ENCODE results near the gene EDN1.

DNA sequence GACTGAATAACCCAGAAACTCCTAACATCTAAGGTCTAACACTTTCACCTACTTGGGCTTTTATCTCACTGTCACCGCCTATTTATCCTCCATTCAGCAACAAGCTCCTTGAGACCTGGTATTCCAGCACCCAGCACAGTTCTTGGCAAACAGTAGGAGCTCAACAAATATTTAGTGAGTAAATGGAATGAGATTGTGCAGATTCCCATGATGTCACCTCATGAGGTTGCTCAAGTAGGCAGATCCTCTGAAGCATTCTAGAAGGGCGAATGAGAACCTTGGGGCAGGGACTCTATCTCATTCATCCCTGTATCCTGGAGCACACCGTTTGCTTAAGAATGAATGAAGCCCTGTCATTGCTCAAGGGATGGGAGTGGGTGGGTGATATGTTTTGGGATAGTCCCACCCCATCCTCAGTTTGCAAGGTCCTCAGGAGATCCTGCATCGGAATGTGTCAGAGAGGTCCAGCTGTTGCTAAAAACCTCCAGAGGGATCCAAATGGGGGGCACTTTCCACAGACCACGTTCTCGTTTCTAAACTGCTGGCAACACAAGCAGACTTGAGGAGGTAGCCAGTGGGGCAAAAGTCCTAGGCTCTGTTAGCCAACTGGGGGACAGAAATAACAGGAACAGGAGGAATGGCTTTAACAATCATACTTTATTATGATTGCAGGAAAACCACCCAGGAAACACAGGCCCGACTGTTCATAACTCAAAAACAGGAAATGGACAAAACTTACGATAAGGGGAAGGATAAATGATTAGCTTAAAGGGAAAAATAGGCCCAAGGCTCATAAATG is 42.0 kb downstream of the EDN1 start:
- TF ChIP-seq, protein P1, sequence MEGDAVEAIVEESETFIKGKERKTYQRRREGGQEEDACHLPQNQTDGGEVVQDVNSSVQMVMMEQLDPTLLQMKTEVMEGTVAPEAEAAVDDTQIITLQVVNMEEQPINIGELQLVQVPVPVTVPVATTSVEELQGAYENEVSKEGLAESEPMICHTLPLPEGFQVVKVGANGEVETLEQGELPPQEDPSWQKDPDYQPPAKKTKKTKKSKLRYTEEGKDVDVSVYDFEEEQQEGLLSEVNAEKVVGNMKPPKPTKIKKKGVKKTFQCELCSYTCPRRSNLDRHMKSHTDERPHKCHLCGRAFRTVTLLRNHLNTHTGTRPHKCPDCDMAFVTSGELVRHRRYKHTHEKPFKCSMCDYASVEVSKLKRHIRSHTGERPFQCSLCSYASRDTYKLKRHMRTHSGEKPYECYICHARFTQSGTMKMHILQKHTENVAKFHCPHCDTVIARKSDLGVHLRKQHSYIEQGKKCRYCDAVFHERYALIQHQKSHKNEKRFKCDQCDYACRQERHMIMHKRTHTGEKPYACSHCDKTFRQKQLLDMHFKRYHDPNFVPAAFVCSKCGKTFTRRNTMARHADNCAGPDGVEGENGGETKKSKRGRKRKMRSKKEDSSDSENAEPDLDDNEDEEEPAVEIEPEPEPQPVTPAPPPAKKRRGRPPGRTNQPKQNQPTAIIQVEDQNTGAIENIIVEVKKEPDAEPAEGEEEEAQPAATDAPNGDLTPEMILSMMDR (IDR thresholded peaks at IDR 0.05; ENCODE audit: borderline replicate concordance, extremely low read depth, low read length, poor library complexity, severe bottlenecking): no peak
- no peak for TF ChIP-seq EZH2 (IDR thresholded peaks at IDR 0.05; ENCODE audit: borderline replicate concordance, low read depth, low read length, severe bottlenecking)

Data from DND-41 (cell line).